Activated T-cell treated with anti-CD3 and anti-CD28 coated beads, Interleukin-2, amount 50 U/mL, for 1 hour (primary cell): ENCODE results near the gene NOC4L.

Source experiments
- DNase-seq: peaks from one replicate; pipeline ENCODE4 v3.0.0-alpha.2; 2020

Gene NOC4L

DNA sequence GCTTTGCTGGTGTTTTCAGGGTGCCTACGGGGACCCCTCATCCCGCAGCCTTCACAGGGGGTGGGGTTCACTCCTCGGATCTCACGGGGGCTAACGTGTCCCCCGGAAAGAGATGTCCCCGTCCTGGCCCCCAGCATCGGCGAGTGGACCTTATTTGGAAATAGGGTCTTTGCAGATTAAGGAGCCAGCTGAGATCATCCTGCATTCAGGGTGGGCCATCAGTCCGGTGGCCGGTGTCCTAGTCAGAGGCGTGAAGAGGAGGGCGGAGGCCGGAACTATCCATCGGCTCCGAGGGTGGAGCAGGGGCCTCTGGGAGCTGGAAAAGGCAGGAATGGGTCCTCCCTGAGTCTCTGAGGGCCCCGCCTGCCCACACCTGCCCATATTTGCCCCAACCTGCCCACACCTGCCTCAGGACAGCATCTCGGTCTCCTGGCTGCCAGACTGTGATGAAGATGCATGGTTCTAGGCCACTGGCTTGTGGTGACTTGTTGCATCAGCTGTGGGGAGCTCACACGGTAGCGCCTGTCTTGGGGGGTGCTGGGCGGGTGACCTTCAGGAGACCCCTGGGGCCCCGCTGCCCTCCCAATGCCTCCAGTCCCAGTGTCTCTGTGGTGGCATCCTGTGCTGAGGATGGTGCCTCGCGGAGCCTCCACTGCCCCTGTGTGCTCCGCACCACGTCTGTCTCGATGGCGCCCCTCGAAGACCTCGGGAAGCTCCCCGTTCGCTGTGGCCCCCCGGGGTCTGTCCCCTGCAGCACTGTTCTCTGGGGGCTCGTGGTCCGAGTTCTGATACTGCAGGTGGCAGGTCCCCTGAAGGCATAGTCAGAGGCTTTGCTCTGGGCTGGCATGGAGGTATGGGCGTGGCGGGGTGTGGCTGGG, 14.7 kb downstream of the NOC4L start:
- no peak for DNase-seq

DNA sequence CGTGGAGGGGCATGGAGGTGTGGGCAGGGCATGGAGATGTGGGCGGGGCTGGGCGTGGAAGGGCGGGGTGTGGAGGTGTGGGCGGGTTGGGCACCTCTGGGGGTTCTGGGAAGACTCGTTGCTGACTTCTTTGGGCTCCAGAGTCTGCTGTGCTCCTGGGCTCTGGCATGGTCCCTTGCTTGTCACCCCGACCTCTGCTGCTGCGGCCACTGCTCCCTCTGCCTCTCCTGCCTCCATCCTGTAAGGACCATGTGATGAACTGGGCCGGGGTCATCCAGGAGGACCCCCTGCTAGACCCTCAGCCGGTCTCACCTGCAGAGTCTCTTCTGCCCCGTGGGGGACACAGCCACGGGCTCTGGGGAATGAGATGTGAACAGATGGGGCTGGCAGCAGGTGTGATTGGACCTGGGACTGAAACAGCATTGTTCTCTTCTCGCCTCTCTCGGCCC, 15.3 kb downstream of the NOC4L start:
- no peak for DNase-seq

DNA sequence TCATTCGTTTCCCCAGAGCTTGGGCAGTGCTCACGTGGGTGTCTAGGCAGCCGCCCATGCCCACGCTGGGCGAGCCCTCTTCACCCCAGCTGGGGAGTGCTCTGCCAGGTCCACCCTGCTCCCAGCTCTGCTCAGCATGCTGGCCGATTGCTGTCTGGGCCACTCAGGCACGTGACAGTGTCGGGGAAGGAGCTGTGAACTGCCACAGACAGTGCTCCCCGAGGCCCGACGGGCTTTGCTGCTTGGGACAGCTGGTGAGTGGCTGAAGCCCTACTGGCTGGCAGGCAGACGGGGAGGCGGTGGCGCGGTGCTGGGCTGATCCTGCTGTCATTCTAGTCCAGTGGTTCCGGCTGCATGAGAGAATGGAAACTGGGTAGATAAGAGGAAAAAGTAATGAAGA, 15.8 kb downstream of the NOC4L start:
- no peak for DNase-seq

DNA sequence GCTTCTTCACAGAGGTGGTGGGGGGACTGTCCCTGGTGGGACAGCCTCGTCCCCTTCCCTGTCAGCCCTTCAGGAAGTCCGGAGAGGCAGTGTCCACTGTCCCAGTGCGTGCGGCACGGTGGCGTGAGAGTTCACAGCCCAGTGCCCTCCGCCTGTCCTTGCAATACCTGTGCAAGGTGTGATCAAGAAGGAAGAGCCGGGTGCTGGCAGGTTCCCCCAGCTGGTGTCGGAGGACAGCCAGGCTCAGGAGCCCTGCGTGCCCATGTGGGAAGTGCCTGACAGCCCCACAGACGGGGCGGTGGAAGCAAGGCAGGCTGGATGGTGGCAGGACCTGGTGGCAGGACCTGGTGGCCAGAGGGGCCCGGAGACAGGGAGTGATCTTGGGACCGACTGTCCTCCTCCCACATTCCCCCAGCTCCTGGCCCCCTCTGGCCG, 16.4 kb downstream of the NOC4L start:
- DNase-seq: no peak

DNA sequence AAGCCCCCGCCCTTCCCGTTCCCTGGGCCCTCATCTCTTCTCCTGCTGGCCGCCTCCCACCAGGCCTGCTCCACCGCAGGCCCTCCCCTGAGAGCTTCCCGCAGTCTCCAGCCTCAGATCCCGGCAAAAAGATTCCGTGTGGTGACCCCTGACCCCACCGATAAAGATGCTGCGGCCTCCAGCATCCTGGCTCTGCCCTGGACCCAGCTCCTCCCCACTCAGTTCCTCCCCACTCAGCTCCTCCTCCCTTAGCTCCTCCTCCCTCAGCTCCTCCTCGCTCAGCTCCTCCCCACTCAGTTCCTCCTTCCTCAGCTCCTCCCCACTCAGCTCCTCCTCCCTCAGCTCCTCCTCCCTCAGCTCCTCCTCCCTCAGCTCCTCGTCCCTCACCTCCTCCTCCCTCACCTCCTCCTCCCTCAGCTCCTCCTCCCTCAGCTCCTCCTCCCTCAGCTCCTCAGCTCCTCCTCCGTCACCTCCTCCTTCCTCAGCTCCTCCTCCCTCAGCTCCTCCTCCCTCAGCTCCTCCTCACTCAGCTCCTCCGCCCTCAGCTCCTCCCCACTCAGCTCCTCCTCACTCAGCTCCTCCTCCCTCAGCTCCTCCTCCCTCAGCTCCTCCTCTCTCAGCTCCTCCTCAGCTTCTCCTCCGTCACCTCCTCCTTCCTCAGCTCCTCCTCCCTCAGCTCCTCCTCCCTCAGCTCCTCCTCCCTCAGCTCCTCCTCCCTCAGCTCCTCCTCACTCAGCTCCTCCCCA, 17.0 kb downstream of the NOC4L start:
- no peak for DNase-seq

DNA sequence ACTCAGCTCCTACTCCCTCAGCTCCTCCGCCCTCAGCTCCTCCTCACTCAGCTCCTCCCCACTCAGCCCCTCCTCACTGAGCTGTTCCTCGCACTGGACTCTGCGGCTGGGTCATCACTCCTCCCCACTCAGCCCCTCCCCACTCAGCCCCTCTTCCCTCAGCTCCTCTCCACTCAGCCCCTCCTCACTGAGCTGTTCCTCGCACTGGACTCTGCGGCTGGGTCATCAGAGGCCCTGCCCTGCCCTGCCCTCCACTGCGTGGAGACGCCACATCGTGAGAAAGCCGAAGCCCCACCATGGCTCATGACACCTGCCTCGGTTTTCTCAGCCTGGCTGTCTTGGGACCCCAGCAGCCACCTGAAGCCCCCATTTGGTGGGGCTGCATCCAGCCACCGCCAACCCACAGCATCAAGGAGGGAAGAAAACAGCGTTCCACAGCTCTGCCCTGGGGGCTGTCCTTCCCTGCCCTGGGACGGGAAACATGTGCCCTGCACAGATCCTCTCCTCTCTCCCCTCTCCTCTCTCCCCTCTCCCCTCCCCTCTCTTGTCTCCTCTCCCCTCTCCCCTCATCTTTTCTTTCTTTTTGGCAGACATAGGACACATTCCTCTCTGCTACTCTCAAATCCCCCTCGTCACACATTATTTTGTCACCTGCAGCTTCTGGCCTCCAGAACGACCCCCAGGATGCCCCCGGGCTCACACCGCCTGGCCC, 17.7 kb downstream of the NOC4L start:
- no peak for DNase-seq

DNA sequence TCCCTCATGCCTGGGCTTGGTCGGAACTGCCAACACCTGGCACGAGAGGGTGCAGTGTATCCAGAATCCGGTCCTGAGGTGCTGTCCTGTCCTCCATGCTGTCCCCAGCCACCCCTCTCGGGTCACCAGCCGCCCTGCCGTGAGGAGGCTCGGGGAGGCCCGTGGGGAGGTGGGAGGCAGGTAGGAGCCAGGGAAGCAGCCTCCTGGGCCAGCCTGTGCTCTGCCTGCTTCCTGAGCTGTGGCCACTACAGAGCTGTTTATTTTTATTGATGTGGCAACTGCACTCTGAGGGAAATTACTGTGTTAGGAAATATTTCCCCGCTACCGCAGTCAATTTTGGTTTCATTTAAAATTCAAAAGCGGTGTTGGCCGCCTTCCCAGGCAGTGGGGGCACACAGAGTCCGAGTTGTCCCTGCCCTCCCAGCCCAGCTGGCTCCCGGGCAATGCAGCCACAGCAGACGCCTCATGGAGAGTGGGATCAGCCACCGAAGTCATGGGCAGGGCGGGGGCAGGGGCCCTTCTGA, 18.3 kb downstream of the NOC4L start:
- DNase-seq: no peak

DNA sequence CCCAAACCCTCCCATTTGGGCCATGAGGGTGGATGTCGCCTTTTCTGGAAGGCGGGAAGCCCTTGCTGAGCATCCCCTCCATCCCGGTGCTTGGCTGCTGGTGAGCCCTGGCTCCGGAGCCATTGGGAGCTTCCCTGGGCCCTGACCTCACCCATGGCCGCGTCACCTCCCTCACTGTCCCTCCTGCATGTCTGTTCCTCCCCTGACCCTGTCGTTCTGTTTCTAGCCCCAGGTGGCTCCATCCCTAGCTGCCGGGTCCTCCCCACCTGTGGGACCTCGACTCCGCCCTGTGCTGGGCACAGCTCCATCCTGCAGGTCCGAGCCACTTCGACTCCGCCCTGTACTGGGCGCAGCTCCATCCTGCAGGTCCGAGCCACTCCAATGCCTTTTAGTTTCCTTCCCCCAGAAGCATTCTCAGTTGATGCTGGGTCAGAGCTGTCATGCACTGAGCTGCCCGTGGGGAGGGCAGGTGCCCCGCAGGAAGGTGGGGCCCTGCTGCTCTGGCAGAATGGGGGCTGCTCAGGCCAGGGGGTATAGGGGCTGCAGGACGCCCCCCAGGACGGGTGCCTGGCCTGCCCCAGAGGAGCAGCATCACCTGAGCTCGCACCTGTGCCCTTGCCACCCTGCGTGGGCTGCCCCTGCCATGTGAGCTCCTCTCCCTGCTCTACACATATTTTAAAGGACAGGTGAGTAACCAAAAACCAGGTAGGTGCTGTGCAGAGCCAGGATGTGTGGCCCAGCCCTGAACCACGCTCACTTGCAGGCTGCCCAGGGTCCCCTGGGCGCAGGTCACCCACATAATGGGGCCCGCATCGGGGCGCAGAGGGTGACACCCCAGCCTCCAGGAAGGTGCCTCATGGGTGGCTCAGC, 19.0 kb downstream of the NOC4L start:
- no peak for DNase-seq

DNA sequence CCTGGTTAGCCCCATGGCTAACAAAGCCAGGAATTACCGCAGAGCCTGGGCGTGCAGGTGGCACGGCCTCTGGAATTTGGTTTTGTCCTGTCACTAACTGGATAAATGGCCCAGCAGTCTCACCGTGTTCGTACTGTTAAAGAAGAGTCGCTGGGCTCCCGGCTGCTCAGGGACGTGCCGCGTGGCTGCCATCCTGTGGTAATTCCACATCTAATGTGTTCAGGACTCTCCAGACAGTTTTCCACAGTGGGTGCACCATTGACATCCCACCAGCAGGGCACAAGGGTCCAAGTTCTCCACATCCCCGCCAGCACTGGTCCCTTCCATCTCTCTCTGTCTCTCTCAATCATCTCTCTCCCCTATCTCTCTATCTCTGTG, 19.6 kb downstream of the NOC4L start:
- DNase-seq: no peak

DNA sequence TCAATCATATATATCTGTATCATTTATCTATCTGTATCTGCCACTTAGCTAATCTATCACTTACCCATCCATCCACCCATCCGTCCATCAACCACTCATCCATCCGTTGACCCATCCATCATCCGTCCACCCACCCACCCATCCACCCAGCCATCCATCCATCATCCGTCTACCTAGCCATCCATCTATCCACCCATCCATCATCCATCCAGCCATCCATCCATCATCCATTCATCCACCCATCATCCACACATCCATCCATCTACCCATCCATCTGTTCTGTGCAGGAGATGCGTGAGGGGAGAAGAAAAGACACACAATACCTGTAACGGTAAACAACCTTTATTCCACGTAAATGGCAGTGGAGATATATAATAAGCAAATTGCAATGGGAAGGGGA, 20.2 kb downstream of the NOC4L start:
- DNase-seq: no peak

DNA sequence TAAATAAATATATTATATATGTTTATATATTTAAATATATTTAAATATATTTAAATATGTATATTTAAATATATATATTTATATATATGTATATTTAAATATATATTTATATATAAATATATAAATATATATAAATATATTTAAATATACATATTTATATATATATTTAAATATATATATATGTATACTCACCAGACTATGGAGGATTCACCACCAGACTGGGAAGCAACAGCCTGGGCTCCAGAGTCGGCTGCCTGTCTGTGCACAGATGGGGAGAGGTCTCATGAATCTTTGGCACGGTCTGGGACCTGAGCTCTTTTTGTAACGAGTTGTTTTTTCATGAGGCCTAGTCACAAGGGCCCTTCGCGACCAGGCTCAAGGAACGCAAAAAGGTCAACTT, 21.3 kb downstream of the NOC4L start:
- DNase-seq: no peak

DNA sequence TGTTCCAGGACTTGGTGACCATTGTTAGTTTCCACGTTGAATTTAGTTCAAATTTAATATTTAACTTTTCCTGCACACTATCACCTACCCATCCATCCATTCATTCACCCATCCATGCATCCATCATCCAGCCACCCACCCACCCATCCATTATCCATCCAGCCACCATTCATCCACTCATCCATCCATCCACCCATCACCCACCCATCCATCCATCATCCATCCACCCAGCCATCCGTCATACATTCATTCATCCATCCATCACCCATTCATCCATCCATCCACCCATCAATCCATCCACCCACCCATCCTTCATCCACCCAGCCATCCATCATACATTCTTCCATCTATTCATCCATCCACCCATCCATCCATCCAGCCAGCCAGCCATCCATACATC, 21.8 kb downstream of the NOC4L start:
- no peak for DNase-seq

DNA sequence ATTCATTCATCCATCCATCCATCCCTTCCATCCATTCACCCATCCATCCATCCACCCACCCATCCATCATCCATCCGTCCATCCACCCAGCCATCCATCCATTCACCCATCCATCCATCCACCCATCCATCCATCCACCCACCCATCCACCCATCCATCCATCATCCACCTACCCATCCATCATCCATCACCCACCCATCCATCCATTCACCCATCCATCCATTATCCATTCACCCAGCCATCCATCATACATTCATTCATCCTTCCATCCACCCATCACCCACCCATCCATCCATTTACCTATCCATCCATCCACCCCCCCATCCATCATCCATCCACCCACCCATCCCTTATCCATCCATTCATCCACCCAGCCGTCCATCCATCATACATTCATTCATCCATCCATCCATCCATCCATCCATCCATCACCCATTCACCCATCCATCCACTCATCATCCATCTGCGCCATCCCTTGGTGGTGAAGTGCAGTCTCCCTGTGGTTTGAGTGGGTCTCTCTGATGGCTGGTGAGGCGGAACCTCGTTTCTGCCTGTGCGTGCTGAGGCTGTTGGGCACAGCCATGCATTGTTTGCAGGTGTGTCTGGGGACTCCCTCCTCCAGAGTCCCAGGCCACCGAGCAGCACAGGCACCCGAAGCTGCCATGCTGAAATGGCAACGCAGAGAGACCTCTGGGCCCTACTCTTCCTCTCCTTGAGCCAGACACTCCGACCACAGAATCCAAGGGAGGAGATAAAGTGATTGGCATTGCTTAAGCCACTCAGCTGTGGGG, 22.7 kb downstream of the NOC4L start:
- DNase-seq: no peak

DNA sequence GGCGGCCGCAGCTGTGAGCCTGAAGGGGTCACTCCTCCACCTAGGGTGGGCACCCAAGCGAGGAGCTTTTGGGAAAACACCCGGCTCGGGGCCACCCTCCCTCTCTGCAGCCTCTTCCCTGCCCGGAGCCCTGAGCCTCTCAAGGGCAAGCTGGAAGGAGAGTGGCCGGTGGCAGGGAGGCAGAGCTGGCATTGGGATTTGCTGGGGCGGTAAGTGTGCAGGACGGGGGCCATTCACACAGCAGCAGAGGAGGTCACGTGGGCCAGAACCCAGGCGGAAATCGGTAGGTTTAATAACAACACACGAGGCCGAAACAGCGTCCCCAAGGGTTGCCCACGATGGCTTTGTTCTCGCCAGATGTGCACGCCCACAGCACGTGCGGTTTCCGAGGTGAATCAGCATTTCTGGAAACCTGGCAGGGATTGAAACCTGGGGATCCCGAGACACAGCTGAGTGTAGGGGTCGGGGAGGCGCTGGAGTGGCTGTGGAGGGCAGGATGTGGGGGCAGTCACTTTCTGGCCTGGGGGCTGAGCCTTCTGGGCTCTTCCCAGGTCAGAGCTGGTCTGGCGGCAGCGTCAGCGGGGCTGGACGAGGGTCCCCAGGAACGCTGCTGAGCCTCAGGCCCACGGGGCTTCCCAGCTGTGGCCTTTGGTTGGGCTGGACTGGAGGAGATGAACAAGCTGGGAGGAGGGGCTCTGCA, 23.5 kb downstream of the NOC4L start:
- DNase-seq: no peak

DNA sequence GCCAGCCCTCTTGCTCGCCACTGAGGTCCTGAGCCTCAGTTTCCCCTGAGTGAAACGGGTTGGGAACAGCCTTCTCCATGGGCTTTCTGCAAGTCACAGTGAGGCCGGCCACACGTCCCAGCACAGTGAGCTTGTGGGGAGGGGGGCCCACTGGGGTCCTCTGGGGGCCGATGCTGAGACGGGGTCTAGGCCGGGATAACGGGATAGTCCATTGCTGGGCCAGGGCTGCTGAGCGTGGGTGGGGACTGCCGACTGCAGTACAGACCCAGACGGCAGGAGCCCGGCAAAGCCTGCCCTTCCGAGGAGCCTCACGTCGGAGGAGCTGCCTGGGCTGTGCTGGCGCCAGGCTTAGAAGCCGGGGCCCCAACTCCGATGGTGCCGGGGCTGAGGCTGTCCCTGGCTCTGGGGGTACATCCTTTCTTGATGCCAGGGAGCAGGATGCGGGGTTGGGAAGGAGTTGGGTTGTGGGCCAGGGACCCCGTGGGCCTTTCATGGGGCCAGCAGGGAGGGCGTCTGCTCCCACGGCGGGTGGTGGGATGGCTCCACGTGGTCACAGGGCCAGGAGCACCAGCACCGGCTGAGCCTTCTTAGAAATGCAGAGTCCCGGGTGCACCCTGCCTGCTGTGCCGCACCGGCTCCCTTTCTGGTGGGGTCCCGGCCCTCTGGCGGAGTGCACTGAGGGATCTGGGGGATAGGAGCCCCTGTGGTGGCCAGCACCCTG, 24.2 kb downstream of the NOC4L start:
- no peak for DNase-seq

DNA sequence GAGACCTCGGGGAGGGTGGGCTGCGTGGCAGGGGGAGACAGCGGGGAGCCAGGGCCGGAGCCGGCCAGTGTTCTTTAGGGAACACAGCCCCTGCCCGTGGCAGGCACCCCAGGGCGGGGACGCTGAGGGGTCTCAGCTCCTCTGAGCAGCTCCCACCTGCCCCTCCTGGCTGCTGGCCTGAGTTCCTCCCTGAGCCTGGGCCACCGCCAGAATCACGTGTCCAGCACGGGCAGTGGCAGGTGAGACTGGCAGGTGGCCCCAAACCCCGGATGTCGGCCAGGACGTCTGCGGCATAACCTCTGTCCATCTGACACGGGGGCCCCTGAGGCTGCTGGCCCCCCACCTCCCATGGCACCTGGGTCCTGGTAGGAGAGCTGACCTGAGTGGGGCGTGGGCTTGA, 25.1 kb downstream of the NOC4L start:
- no peak for DNase-seq

DNA sequence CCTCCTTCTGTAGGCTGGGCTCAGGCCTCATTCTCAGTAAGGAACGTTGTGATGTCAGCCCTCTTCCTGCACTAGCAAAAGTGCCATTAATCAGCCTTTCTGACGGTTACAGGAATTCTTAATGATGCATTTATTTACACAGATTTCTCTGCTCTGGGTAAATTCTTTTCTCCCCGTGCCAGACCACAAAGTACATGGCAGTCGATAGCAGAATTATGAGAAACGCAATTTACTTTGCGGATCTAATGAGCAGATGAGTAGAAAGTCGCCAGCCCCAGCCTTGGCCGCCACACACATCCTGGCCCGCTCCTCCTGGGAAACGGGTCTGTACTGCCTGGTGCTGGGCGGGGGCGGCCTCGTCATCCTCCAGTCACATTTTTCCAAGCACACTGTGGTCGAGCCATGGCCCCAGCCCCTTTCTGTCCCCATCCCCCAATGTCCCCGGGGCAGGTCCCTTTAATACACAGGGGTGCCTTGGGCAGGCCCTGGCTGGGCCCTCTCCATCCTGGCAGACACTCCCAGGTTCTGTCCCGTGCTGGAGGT, 25.9 kb downstream of the NOC4L start:
- DNase-seq: no peak

DNA sequence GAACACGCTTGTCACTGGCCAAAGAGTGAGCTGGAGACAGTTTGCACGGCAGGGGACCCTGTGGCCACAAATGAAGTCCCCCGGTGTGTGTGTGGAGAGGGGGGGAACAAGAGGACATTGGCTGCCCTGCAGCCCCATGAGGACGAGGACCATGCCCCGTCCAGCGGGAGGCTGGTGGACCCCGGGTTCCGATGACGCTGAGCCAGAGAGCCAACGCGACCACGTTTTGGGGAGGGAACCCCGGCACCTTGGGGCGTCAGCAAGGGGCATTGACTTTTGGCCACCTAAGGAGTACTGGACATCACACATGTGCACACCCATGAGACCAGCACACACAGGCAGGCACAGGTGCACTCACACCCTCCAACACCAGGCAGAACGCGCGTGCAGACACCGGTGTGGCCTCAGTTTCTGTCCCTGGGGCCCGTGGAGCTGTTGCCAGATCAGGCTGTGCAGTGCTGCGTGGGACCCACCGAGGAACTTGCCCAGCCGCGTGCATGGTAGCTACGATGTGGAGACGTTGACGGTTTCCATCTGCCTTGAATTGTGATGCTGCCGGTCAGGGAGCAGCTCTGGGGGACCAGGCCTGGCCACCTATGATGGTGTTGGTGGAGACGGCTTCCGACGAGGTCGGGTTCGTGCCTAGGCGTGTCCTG, 26.5 kb downstream of the NOC4L start:
- DNase-seq: no peak

DNA sequence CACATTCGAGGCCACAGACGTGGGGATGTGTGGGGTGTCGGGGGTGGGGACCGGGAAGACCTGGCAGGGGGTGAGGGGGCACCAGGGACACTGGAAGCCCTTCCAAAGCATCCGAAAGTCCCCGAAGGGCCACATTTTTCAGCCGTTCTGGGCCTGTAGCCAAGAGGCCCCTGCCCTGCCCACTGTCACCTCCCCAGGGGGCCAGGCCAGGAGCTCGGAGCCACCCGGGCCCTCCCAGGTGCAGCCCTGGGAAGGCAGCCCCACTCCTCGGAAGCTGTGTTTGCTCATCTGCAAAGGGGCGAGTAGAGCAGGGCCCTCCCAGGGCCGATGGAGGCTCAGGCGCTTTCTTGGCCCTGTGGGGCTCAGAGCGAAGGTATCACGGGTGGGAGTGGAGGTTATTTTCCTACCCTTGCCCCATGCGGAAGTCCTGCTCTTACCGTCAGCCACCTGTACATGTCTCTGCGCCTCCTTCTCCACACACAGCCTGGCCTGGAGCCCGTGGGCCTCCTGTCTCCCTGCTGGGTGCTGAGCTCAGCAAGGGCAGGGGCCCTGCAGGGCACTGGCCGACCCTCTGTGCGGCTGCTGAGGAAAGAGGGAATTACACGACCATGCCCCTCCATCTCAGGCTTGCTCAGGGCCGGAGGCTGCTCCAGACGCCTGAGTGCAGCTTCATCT, 27.2 kb downstream of the NOC4L start:
- no peak for DNase-seq
